Heart right ventricle (tissue), 16 donors: Measurements from ENCODE around the gene ARHGAP35. TPM values are rescaled to one million over a fixed set of nuclear protein-coding genes. Genes with fewer than 3 reads are reported as not detected.

Source experiments
- ATAC-seq, 8 donors: fragments of 200-7000 bp; cut with Tn5 transposase; one replicate each; pipeline ENCODE4 v1.9.1; 2020; ENCODE audit warnings: mild to moderate bottlenecking in 8 of 8, moderate library complexity in 8 of 8, moderate number of reproducible peaks in 1 of 8
- DNase-seq, 2 donors: peaks; one replicate each; pipeline ENCODE4 v3.0.0-alpha.2; 2020
- H3K27ac ChIP-seq, 10 donors: fragments of 200-600 bp; sonication (generic) in 2 of 10; one replicate each; pipeline versions ENCODE4 v1.5.0 to v1.8.0; 2020 to 2022; ENCODE audit warnings: mild to moderate bottlenecking in 3 of 10
- H3K27me3 ChIP-seq, 7 donors: fragments of 200-600 bp; one replicate each; pipeline ENCODE4 v1.8.0; 2021 to 2022; ENCODE audit warnings: mild to moderate bottlenecking in 2 of 7
- H3K36me3 ChIP-seq, 9 donors: fragments of 200-600 bp; sonication (generic) in 1 of 9; one replicate each; pipeline versions ENCODE4 v1.5.0 to v1.8.0; 2020 to 2022; ENCODE audit warnings: mild to moderate bottlenecking in 2 of 9
- H3K4me1 ChIP-seq, 9 donors: fragments of 200-600 bp; sonication (generic) in 1 of 9; one replicate each; pipeline versions ENCODE4 v1.5.0 to v1.8.0; 2020 to 2022; ENCODE audit warnings: mild to moderate bottlenecking in 4 of 9
- H3K4me3 ChIP-seq, 10 donors: fragments of 200-600 bp; sonication (generic) in 2 of 10; one replicate each; pipeline versions ENCODE4 v1.5.0 to v1.8.0; 2020 to 2022; ENCODE audit warnings: mild to moderate bottlenecking in 7 of 10, moderate library complexity in 2 of 10
- H3K9me3 ChIP-seq, 11 donors: fragments of 200-600 bp in 10 of 11; sonication (generic) in 2 of 11; one replicate each; pipeline versions ENCODE4 v1.5.0 to v1.8.0; 2013 to 2022; ENCODE audit warnings: mild to moderate bottlenecking in 2 of 11, control low read depth in 1 of 11, moderate library complexity in 1 of 11
- WGBS, 2 donors: extraction: QIAGEN DNeasy Blood & Tissue Kit; methylation state at CpG; one replicate each; pipeline ENCODE4 v1.1.7; 2013; ENCODE audit warnings: inconsistent platforms in 1 of 2; 5-methylcytosine and 5-hydroxymethylcytosine counted together
- intact Hi-C, 10 donors: fragments of 100-400 bp; cut with DNase I; formaldehyde crosslinking; loops; one replicate each; pipeline versions ENCODE4 v1.11.1 to v1.14.2; 2022
- polyA plus RNA-seq, 2 donors: library from polyadenylated mRNA; stranded (reverse); fragments of 200-250 nt; gene quantifications; one replicate each; pipeline ENCODE4 v1.2.3, GENCODE V29; 2013
- total RNA-seq, 10 donors: library from RNA; stranded (reverse); fragmentation: NEBNext Ultra II Directional in 3 of 10; extraction: Animal tissue kit (Norgen Biotek cat#: 25700) in 3 of 10; gene quantifications; one replicate each; pipeline versions ENCODE4 v1.2.1 to v1.2.4, GENCODE V29; 2021 to 2023
- TF ChIP-seq, protein P1 (sequence below), 9 donors: fragments of 200-600 bp; sonication (generic) in 2 of 9; IDR thresholded peaks; one replicate each; pipeline versions ENCODE4 v1.5.0 to v1.8.0; 2021 to 2022; ENCODE audit warnings: antibody characterized with exemption in 9 of 9, mild to moderate bottlenecking in 5 of 9, moderate library complexity in 1 of 9
- donor health status: Arrhythmogenic right ventricular cardiomyopathy.
- donor health status: ischemic (EF 13 %, LVEDD 7.1; RV severe dilation, severe dysfunction).
- donor health status: healthy with polysubstance abuse.
- donor health status: DM: no; HTN: yes; CAD: no.
- donor health status: DM: no; HTN: no; CAD: no.
- donor health status: ischemic (EF 25% LVEDD 6.9; RV normal size, moderate dysfunction).
- donor health status: ischemic (EF 25% LVEDD 5.7; RV mildly dilated, moderate dysfunction).
- donor health status: healthy.
- donor health status: DM: yes; HTN: yes; CAD: no.
- donor health status: Ischemic cardiomyopathy.
- donor health status: ischemic (EF 35%, LVEDD 5.7; RV mildly dilated, moderate dysfunction).
- donor health status: nonischemic (EF 11% LVEDD 7.7; RV severe dilation, severe dysfunction).
- donor health status: DM: yes; HTN: yes; CAD: no.
- donor health status: PGD.
- donor health status: ischemic (EF 29% LVEDD 5.4; RV normal size, mild dysfunction).
- donor health status: nonischemic (EF 23%, LVEDD 6.1; RV moderate dilation, normal function).

The ARHGAP35 gene
- total and polyA plus RNA-seq, 12 donors = 20.8 to 96.5 (median 73.2) TPM

DNA sequence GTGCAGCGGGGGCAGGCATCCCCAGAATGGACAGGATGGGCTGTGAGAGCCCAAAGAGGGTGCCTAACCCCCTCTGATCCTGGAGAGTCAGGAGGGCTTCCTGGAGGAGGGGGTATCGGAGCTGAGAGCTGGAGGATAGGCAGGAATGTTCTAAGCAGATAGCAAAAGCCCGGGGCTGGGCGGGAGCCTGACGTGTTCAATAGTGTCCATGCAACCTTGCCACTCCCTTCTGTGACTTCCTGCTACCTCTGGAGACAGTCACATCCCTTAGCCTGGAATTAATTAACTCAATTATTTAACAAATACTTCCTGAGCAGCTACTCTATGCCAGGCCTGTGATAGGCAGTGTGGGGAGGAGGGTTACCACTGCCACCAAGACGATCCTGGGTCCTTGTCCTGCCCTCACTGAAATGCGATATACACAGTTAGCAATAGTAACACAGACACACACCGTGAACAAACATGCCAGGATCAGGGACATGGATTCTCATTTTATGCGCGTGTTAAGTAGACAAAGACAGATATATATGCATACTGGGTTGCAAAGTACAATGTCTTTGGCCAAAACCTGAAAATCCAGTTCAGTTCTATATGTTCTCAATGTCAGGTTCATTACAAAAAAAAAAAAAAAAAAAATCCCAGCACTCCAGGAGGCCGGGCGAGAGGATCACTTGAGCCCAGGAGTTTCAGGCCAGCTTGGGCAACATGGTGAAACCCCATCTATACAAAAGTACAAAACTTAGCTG lies 20.9 kb upstream of the ARHGAP35 start:
- intact Hi-C loops = loop anchor here (1.0 to 10.0 kb wide), 5 partner anchors 55 to 83 kb away; partner anchors contain the start of gene SLC1A5 (in 3 of the 10)
- peak overlapping the region in 1 of 10 donors; percentile 44 for H3K27ac ChIP-seq
- H3K27me3 ChIP-seq = no peaks in the 10 kb centered on the region
- peaks cover 3 to 35% (median 17%) of the 10 kb centered on the region in 9 donors for H3K4me1 ChIP-seq
- H3K4me3 ChIP-seq = no peak overlapping the region
- ATAC-seq (no peak), DNase-seq (no peak)
- TF ChIP-seq, protein P1, sequence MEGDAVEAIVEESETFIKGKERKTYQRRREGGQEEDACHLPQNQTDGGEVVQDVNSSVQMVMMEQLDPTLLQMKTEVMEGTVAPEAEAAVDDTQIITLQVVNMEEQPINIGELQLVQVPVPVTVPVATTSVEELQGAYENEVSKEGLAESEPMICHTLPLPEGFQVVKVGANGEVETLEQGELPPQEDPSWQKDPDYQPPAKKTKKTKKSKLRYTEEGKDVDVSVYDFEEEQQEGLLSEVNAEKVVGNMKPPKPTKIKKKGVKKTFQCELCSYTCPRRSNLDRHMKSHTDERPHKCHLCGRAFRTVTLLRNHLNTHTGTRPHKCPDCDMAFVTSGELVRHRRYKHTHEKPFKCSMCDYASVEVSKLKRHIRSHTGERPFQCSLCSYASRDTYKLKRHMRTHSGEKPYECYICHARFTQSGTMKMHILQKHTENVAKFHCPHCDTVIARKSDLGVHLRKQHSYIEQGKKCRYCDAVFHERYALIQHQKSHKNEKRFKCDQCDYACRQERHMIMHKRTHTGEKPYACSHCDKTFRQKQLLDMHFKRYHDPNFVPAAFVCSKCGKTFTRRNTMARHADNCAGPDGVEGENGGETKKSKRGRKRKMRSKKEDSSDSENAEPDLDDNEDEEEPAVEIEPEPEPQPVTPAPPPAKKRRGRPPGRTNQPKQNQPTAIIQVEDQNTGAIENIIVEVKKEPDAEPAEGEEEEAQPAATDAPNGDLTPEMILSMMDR (IDR thresholded peaks at IDR 0.05) = no peak
- H3K36me3 ChIP-seq = peaks cover 0 to 88% (median 38%) of the 10 kb centered on the region in 9 donors
- no peaks in the 10 kb centered on the region for H3K9me3 ChIP-seq
- 82 to 83% methylated on average over 12 of the region's 12 CpGs for WGBS, 2 donors

DNA sequence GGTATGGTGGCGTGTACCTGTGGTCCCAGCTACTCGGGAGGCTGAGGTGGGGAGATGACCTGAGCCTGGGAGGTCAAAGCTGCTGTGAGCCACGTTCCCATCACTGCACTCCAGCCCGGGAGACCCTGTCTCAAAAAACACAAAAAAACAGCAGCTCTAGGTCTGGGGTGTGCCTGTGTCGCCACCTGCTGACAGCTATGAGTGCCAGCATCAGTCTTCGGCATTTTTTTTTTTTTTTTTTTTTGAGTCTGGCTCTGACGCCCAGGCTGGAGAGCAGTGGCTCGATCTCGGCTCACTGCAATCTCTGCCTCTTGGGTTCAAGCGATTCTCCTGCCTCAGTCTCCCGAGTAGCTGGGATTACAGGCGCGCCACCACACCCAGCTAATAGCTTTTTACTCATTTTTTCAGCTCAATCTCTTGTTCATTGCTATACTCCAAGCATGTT lies 20.3 kb upstream of the ARHGAP35 start:
- Histone ChIP-seq H3K36me3 (peaks cover 0 to 94% (median 38%) of the 10 kb centered on the region in 9 donors), H3K27me3 (no peaks in the 10 kb centered on the region), H3K4me1 (peaks cover 3 to 35% (median 17%) of the 10 kb centered on the region in 9 donors), H3K4me3 (no peak overlapping the region), H3K27ac (peak overlapping the region in 9 of 10 donors; percentile 21 to 81 (median 50)), H3K9me3 (no peaks in the 10 kb centered on the region)
- DNase-seq = peak in 1 of 2 donors; percentile 47
- 19 to 20% methylated on average over 13 of the region's 13 CpGs for WGBS, 2 donors
- intact Hi-C loops = loop anchor here (1.0 to 5.0 kb wide), 4 partner anchors 82 to 84 kb away; no protein-coding TSS in a partner anchor
- ATAC-seq = peak; percentile 15 to 77 (median 60)
- TF ChIP-seq, protein P1 (IDR thresholded peaks at IDR 0.05) = peak; percentile 65 to 90 (median 86)

DNA sequence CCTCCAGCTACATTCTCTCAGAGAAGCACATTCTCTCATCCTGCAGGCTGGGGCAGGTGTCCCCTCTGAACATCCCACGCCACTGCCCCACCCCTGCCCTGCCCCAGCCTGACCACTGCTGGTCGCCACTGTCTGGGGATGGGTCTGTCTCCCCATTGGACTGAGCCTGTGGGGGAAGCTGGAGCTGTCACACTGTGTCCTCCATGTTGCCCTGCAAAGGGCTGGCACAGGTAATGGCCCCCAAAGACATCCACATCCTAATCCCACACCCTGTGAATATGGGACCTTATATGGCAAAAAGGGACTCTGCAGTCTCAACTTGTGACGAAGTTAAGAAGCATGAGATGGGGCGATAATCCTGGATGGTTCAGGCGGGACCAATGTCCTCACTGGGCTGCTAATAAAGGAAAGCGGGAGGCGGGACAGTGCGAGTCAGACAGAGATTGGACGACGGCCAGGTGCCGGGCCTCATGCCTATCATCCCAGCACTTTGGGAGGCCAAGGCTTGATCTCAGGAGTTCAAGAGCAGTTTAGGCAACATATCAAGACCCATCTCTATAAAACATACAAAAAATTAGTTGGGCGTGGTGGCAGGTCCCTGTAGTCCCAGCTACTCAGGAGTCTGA lies 19.2 kb upstream of the ARHGAP35 start:
- intact Hi-C loops = loop anchor here in 5 of 10 donors (2.0 to 5.0 kb wide), 2 partner anchors 84 to 85 kb away; no protein-coding TSS in a partner anchor
- H3K27ac ChIP-seq = peak overlapping the region in 9 of 10 donors; percentile 40 to 81 (median 50)
- TF ChIP-seq, protein P1 (IDR thresholded peaks at IDR 0.05) = no peak
- H3K9me3 ChIP-seq = no peaks in the 10 kb centered on the region
- DNase-seq = peak; percentile 73 to 78
- H3K36me3 ChIP-seq = peaks cover 0 to 90% (median 38%) of the 10 kb centered on the region in 9 donors
- peak; percentile 65 to 87 (median 80) for ATAC-seq
- 44 to 50% methylated on average over 12 of the region's 12 CpGs for WGBS, 2 donors
- no peak overlapping the region for H3K4me3 ChIP-seq
- peaks cover 3 to 28% (median 21%) of the 10 kb centered on the region in 9 donors for H3K4me1 ChIP-seq
- H3K27me3 ChIP-seq = no peaks in the 10 kb centered on the region

DNA sequence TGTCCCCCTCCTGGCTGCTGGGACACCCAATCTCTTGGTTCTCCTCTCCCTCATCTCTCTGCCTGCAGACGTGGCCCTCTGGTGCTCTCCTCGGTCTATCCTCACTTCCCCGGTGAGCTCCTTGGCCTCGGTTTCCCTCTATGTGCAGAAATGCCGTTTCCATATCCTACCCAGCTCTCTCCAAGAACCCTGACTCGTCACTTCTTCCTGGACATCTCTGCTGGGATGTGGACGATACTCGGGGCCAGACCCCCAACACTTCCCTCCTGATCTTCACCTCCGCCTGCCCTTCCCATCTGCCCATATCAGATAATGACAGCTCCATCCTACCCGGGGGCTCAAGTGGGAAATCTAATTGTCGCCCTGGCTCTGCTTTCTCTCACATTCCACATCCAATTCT lies 18.0 kb upstream of the ARHGAP35 start:
- Histone ChIP-seq H3K27ac (no peak overlapping the region), H3K27me3 (no peaks in the 10 kb centered on the region), H3K36me3 (peaks cover 0 to 86% (median 34%) of the 10 kb centered on the region in 9 donors), H3K9me3 (no peaks in the 10 kb centered on the region), H3K4me1 (peaks cover 3 to 26% (median 19%) of the 10 kb centered on the region in 9 donors), H3K4me3 (no peak overlapping the region)
- TF ChIP-seq, protein P1 (IDR thresholded peaks at IDR 0.05) = no peak
- ATAC-seq (no peak), DNase-seq (no peak)
- whole genome bisulfite sequencing, 2 donors = 82 to 84% methylated on average over 11 of the region's 11 CpGs
- intact Hi-C loops = loop anchor here in 2 of 10 donors (5.0 kb wide), 1 partner anchor 85 kb away; no protein-coding TSS in a partner anchor
